HK-2 (cell line): Measurements from ENCODE around the gene MYORG.

ENCODE experiments used
- DNase-seq: peaks from one replicate; pipeline ENCODE4 v3.0.0-alpha.2; 2018; ENCODE audit not compliant: unreplicated experiment

MYORG gene

GRCh38 chr9:34384368-34385165 lies 7.9 kb upstream of the MYORG start:
- no peak for DNase-seq

GRCh38 chr9:34383904-34384303 lies 7.2 kb upstream of the MYORG start:
- no peak for DNase-seq

GRCh38 chr9:34382879-34383278 lies 6.2 kb upstream of the MYORG start:
- DNase-seq: no peak

GRCh38 chr9:34382054-34382453 lies 5.4 kb upstream of the MYORG start:
- no peak for DNase-seq

- DNase-seq: no peak
Observed at GRCh38 chr9:34381323-34381722, 4.6 kb upstream of the MYORG start.

GRCh38 chr9:34380511-34381315 lies 4.0 kb upstream of the MYORG start:
- DNase-seq: peak; percentile 70

GRCh38 chr9:34380034-34380510 lies 3.4 kb upstream of the MYORG start:
- no peak for DNase-seq

- DNase-seq: peak; percentile 87
Observed at GRCh38 chr9:34379334-34380033, 2.8 kb upstream of the MYORG start.

GRCh38 chr9:34378376-34379060 lies 1.8 kb upstream of the MYORG start:
- DNase-seq: no peak

GRCh38 chr9:34377404-34377746 lies 677 bp upstream of the MYORG start:
- no peak for DNase-seq

GRCh38 chr9:34375901-34376595 lies 650 bp downstream of the MYORG start:
- peak; percentile 58 for DNase-seq

GRCh38 chr9:34374905-34375552 lies 1.7 kb downstream of the MYORG start:
- DNase-seq: no peak

- DNase-seq: no peak
Observed at GRCh38 chr9:34374339-34374738, 2.4 kb downstream of the MYORG start.

GRCh38 chr9:34373749-34374148 lies 2.9 kb downstream of the MYORG start:
- DNase-seq: no peak

GRCh38 chr9:34372467-34373011 lies 4.2 kb downstream of the MYORG start:
- DNase-seq: no peak

GRCh38 chr9:34371886-34372466 lies 4.7 kb downstream of the MYORG start:
- no peak for DNase-seq

- DNase-seq: no peak
Observed at GRCh38 chr9:34370970-34371880, 5.5 kb downstream of the MYORG start.

GRCh38 chr9:34370335-34370969 lies 6.2 kb downstream of the MYORG start:
- DNase-seq: no peak
